Measurements from ENCODE around the gene VEPH1. TPM values are rescaled to one million over a fixed set of nuclear protein-coding genes. Genes with fewer than 3 reads are reported as not detected.

VEPH1 gene
- total and polyA plus RNA-seq, 3 donors from 2014 or later, result 2.7 to 8.1 (median 3.0) TPM

- H3K9me3 ChIP-seq, result no peaks in the 10 kb centered on the region
- no peaks in the 10 kb centered on the region for H3K27me3 ChIP-seq
- TF ChIP-seq POLR2A (IDR thresholded peaks at IDR 0.05), result no peak
- no peak for TF ChIP-seq CTCF (IDR thresholded peaks at IDR 0.05)
- DNase-seq, result no peak
- 81 to 85% methylated on average over 2 of the region's 2 CpGs for WGBS, 2 donors
- no peaks in the 10 kb centered on the region for H3K36me3 ChIP-seq (ENCODE audit: low read depth, missing control alignments)
- no peak overlapping the region for H3K27ac ChIP-seq
- no peak overlapping the region for H3K4me3 ChIP-seq
- intact Hi-C loops (cut with DNase I; ENCODE audit: low total_unique reads), result no loop called here
- no peaks in the 10 kb centered on the region for H3K4me1 ChIP-seq
These were observed 85.1 kb downstream of the VEPH1 start for GRCh38 chr3:157418104-157418503.

- TF ChIP-seq POLR2A (IDR thresholded peaks at IDR 0.05) (no peak), CTCF (IDR thresholded peaks at IDR 0.05) (no peak)
- Histone ChIP-seq H3K27me3 (no peaks in the 10 kb centered on the region), H3K4me3 (no peak overlapping the region), H3K9me3 (no peaks in the 10 kb centered on the region), H3K27ac (no peak overlapping the region), H3K36me3 (ENCODE audit: low read depth, missing control alignments) (no peaks in the 10 kb centered on the region), H3K4me1 (no peaks in the 10 kb centered on the region)
- intact Hi-C loops (cut with DNase I; ENCODE audit: low total_unique reads), result no loop called here
- WGBS, 2 donors, result 89 to 96% methylated on average over 2 of the region's 2 CpGs
- no peak for DNase-seq
These were observed 86.0 kb downstream of the VEPH1 start for GRCh38 chr3:157417247-157417646.

GRCh38 chr3:157416347-157417087 lies 86.7 kb downstream of the VEPH1 start:
- H3K36me3 ChIP-seq (ENCODE audit: low read depth, missing control alignments), result no peaks in the 10 kb centered on the region
- H3K9me3 ChIP-seq, result no peaks in the 10 kb centered on the region
- no peak for DNase-seq
- H3K4me3 ChIP-seq, result no peak overlapping the region
- H3K27me3 ChIP-seq, result no peaks in the 10 kb centered on the region
- TF ChIP-seq POLR2A (IDR thresholded peaks at IDR 0.05) (no peak), CTCF (IDR thresholded peaks at IDR 0.05) (no peak)
- intact Hi-C loops (cut with DNase I; ENCODE audit: low total_unique reads), result no loop called here
- 75 to 82% methylated on average over 3 of the region's 3 CpGs for WGBS, 2 donors
- no peak overlapping the region for H3K27ac ChIP-seq
- no peaks in the 10 kb centered on the region for H3K4me1 ChIP-seq

GRCh38 chr3:157414861-157415260 lies 88.4 kb downstream of the VEPH1 start:
- no peaks in the 10 kb centered on the region for H3K4me1 ChIP-seq
- H3K9me3 ChIP-seq, result no peaks in the 10 kb centered on the region
- TF ChIP-seq POLR2A (IDR thresholded peaks at IDR 0.05), result no peak
- no peak for TF ChIP-seq CTCF (IDR thresholded peaks at IDR 0.05)
- no peaks in the 10 kb centered on the region for H3K36me3 ChIP-seq (ENCODE audit: low read depth, missing control alignments)
- H3K4me3 ChIP-seq, result no peak overlapping the region
- H3K27ac ChIP-seq, result no peak overlapping the region
- intact Hi-C loops (cut with DNase I; ENCODE audit: low total_unique reads), result no loop called here
- no peak for DNase-seq
- H3K27me3 ChIP-seq, result no peaks in the 10 kb centered on the region

GRCh38 chr3:157412323-157412855 lies 90.8 kb downstream of the VEPH1 start:
- no peaks in the 10 kb centered on the region for H3K36me3 ChIP-seq (ENCODE audit: low read depth, missing control alignments)
- intact Hi-C loops (cut with DNase I; ENCODE audit: low total_unique reads), result no loop called here
- no peaks in the 10 kb centered on the region for H3K9me3 ChIP-seq
- no peak for DNase-seq
- no peaks in the 10 kb centered on the region for H3K27me3 ChIP-seq
- H3K4me1 ChIP-seq, result no peaks in the 10 kb centered on the region
- H3K27ac ChIP-seq, result no peak overlapping the region
- WGBS, 2 donors, result 85 to 100% methylated on average over 1 of the region's 1 CpG
- TF ChIP-seq POLR2A (IDR thresholded peaks at IDR 0.05), result no peak
- TF ChIP-seq CTCF (IDR thresholded peaks at IDR 0.05), result no peak
- H3K4me3 ChIP-seq, result no peak overlapping the region

Data from testis (tissue), 3 donors.